Neutrophil (primary cell): Measurements from ENCODE around the gene RTN4RL1.

Experiments
- H3K27ac ChIP-seq: fragments of 200-600 bp; sonication (generic); 2 replicates; pipeline ENCODE4 v1.5.1; 2016; ENCODE audit warnings: mild to moderate bottlenecking, moderate library complexity
- H3K27me3 ChIP-seq: fragments of 200-600 bp; sonication (generic); 2 replicates; pipeline ENCODE4 v1.6.0; 2016; ENCODE audit warnings: mild to moderate bottlenecking
- H3K36me3 ChIP-seq: fragments of 200-600 bp; sonication (generic); 2 replicates; pipeline ENCODE4 v1.5.1; 2017
- H3K4me1 ChIP-seq, 2 experiments: fragments of 200-600 bp in 1 of 2; sonication (generic) in 1 of 2; 1 replicate in 1 of 2; 2 replicates in 1 of 2; pipeline versions ENCODE4 v1.5.1 to v1.6.1; 2013 to 2016; ENCODE audit warnings: low read depth in 1 of 2, low read length in 1 of 2, mild to moderate bottlenecking in 1 of 2, moderate library complexity in 1 of 2; ENCODE audit not compliant: control insufficient read depth in 1 of 2, insufficient read depth in 1 of 2
- H3K4me3 ChIP-seq, 2 experiments: fragments of 200-600 bp in 1 of 2; sonication (generic) in 1 of 2; 1 replicate in 1 of 2; 2 replicates in 1 of 2; pipeline ENCODE4 v1.5.1; 2013 to 2016; ENCODE audit warnings: low read depth in 1 of 2, low read length in 1 of 2, mild to moderate bottlenecking in 1 of 2, moderate library complexity in 1 of 2
- H3K9me3 ChIP-seq: fragments of 200-600 bp; sonication (generic); 2 replicates; pipeline ENCODE4 v1.5.1; 2016
- TF ChIP-seq, protein P1 (sequence below): fragments of 200-600 bp; sonication (generic); IDR thresholded peaks from 2 replicates; pipeline ENCODE4 v1.5.1; 2016; ENCODE audit warnings: antibody characterized with exemption

The RTN4RL1 gene

DNA sequence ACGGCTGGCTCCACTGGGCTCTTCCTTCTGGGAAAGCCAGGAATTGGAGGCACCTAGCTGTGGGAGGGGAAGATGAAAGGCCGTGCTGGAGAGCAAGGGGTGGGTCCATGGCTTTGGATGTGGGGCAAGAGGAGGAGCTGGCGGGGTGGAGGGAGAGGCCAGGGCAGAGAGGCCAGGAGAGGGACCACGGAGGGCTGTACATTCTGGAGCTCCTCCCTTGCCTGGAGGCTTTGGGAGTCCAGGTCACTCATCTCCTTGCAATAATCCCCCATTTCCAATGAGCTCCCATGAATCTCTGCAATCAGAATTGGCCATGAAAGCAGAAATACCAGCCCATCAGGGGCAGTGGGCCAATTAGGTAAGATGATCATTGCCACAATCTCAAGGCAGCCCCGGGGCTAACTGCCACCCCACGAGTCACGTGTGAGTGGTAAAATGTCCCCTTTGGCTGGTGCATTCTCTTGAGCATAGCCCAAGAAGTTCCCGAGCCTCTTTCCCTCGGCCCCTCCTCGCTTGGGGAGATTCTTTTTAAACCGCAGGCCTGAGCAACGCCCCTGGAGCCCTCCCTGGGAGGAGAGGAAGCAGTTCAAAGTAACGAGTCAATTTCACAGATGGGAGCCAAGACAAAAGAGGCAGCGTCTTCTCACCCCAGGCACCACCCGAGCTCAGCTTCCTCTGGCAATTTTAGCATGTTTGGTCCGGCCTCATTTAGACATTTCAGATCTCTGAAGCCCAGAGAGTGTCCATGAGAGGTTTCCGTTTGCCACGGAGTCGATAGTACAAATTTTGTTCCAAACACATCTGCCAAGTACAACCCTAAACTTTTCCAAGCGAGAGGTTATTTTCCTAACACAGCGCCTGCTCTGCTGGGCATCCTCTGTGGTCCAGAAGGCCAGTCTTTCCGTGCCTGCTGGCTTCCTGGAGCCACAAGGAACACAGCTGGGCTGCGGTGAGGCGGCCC is 13.4 kb downstream of the RTN4RL1 start:
- Histone ChIP-seq H3K27me3 (peaks cover 48% of the 10 kb centered on the region), H3K27ac (no peak overlapping the region), H3K36me3 (no peaks in the 10 kb centered on the region), H3K4me3 (no peak overlapping the region), H3K4me1 (no peaks in the 10 kb centered on the region), H3K9me3 (no peaks in the 10 kb centered on the region)
- TF ChIP-seq, protein P1, sequence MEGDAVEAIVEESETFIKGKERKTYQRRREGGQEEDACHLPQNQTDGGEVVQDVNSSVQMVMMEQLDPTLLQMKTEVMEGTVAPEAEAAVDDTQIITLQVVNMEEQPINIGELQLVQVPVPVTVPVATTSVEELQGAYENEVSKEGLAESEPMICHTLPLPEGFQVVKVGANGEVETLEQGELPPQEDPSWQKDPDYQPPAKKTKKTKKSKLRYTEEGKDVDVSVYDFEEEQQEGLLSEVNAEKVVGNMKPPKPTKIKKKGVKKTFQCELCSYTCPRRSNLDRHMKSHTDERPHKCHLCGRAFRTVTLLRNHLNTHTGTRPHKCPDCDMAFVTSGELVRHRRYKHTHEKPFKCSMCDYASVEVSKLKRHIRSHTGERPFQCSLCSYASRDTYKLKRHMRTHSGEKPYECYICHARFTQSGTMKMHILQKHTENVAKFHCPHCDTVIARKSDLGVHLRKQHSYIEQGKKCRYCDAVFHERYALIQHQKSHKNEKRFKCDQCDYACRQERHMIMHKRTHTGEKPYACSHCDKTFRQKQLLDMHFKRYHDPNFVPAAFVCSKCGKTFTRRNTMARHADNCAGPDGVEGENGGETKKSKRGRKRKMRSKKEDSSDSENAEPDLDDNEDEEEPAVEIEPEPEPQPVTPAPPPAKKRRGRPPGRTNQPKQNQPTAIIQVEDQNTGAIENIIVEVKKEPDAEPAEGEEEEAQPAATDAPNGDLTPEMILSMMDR: no peak

DNA sequence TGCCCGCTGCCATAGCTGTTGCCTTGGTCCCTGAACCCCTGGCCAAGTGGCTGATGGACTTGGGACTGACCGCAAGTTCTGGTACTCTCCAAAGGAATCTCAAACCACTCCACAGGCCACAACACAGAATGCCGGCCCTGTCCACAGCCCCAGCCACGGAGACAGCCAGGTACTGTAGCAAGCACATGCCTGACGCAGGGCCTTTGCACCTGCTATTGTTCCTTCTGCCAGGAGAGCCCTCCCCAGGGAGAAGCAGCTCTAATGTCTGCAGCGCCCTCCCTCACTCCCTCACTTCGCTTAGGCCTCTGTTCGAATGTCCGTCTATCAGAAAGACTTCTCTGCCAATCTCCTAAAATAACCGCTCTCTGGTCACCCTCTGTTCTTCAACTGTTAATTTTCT is 15.4 kb downstream of the RTN4RL1 start:
- H3K36me3 ChIP-seq: no peaks in the 10 kb centered on the region
- H3K4me1 ChIP-seq: no peaks in the 10 kb centered on the region
- peaks cover 44% of the 10 kb centered on the region for H3K27me3 ChIP-seq
- no peak overlapping the region for H3K4me3 ChIP-seq
- H3K27ac ChIP-seq: no peak overlapping the region
- H3K9me3 ChIP-seq: no peaks in the 10 kb centered on the region
- TF ChIP-seq, protein P1: no peak

DNA sequence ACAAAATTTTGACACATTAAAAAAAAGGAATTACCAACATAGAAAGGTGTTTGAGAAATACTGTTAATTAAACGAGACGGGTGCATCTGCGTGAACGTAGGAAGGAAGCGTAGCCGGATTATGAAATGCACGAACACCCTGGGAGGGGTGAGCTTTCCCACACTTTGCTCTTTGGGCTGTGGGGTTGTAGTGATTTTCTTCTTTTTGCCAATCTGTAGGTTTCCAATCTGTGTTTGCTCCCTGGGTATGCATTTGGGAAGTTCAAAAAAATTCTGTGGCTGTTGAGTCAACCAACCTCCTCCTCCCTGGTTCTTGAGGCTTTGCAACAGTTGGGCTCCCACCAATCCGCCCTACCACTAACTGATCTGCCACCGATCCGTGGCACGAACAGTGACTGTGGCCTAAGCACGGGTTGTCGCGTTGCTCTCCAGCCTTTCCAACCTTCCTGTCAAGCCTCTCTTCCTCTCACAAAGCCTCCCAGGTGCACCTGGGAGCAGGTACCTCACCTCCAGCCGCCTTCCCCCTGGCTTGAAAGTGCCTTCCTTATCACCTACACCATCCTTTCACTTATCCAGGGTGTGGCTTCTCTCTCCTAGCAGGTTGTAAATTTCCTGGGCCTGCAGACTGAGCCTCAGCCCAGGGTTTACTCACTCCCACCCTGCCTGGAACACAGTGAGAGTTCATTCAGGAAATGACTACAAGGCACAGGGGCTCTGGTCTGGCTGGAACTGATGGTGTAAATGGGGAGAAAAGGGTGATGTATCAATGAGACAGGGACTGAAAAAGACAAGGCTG is 16.6 kb downstream of the RTN4RL1 start:
- no peaks in the 10 kb centered on the region for H3K4me1 ChIP-seq
- H3K27me3 ChIP-seq: peaks cover 40% of the 10 kb centered on the region
- H3K36me3 ChIP-seq: no peaks in the 10 kb centered on the region
- H3K9me3 ChIP-seq: no peaks in the 10 kb centered on the region
- TF ChIP-seq, protein P1: no peak
- H3K27ac ChIP-seq: no peak overlapping the region
- H3K4me3 ChIP-seq: no peak overlapping the region

DNA sequence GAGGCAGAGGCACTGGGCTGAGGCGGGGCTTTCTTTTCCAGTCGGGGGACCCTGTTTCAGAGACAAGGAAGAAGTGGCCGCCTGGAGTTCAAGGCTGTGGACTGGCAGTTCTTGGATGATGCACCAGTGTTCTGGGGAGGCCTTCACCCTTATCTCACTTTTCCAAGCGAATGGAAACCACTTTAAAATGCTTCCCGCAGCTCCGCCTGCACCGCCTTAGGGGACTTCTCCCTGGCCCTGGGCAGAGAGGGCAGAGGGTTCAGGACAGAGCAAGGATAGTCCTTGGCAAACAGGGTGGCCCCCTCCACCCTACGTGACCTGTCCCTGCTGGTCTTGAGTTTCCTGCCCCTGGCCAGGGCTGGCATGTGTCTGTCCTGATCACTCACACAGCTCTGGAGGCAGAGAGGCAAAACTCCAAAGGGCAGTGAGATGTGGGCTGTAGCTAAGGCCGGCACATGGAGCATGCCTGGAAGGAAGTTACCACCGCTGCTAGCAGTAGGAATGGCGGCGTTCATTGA is 20.6 kb downstream of the RTN4RL1 start:
- Histone ChIP-seq H3K4me3 (no peak overlapping the region), H3K36me3 (no peaks in the 10 kb centered on the region), H3K4me1 (no peaks in the 10 kb centered on the region), H3K9me3 (no peaks in the 10 kb centered on the region), H3K27ac (no peak overlapping the region), H3K27me3 (peaks cover 49% of the 10 kb centered on the region)
- TF ChIP-seq, protein P1: no peak

DNA sequence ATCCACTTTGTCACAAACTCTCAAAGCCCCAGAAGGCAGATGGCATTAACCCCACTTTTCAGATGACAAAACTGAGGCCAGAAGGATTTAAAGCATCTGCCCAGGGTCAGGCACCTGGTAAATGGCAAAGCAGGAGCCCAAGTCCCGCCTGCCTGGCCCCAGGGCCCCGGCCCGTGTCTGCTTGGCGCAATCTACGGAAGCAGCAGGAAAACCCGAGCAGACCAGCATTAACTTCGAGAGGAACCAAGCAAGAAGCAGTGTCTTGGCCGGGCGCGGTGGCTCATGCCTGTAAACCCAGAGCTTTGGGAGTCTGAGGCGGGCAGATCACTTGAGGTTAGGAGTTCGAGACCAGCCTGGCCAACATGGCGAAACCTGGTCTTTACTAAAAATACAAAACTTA is 21.6 kb downstream of the RTN4RL1 start:
- Histone ChIP-seq H3K4me1 (no peaks in the 10 kb centered on the region), H3K27me3 (peaks cover 54% of the 10 kb centered on the region), H3K27ac (no peak overlapping the region), H3K9me3 (no peaks in the 10 kb centered on the region), H3K36me3 (no peaks in the 10 kb centered on the region), H3K4me3 (no peak overlapping the region)
- TF ChIP-seq, protein P1: no peak
